Cardiac fibroblast (primary cell): Measurements from ENCODE around the gene CAMTA1.

Source experiments
- DNase-seq, 2 donors: peaks; one replicate each; pipeline versions ENCODE4 v3.0.0 to v3.0.0-alpha.2; 2010; ENCODE audit warnings: low read depth in 2 of 2
- H3K4me3 ChIP-seq, 2 donors: replicated peaks in 1 of 2; 1 replicate in 1 of 2; 2 replicates in 1 of 2; pipeline ENCODE4 v1.5.1; 2011; ENCODE audit warnings: low read depth in 2 of 2, low read length in 2 of 2, mild to moderate bottlenecking in 2 of 2, moderate library complexity in 1 of 2
- CTCF ChIP-seq: IDR thresholded peaks from one replicate; pipeline ENCODE4 v1.5.1; 2011; ENCODE audit warnings: low read depth, mild to moderate bottlenecking, low read length, inconsistent platforms

CAMTA1 gene

GRCh38 chr1:7616953-7617352, 831.7 kb downstream of the CAMTA1 start:
- DNase-seq = no peak
- H3K4me3 ChIP-seq = no peak overlapping the region
- TF ChIP-seq CTCF = no peak

GRCh38 chr1:7617826-7618225, 832.6 kb downstream of the CAMTA1 start:
- DNase-seq = no peak
- H3K4me3 ChIP-seq = no peak overlapping the region
- TF ChIP-seq CTCF = no peak

GRCh38 chr1:7620196-7620595, 834.9 kb downstream of the CAMTA1 start:
- TF ChIP-seq CTCF = no peak
- H3K4me3 ChIP-seq = no peak overlapping the region
- DNase-seq = no peak

GRCh38 chr1:7621334-7622219, 836.3 kb downstream of the CAMTA1 start:
- DNase-seq = peak in 1 of 2 donors; percentile 18
- TF ChIP-seq CTCF = no peak
- no peak overlapping the region for H3K4me3 ChIP-seq

- DNase-seq = no peak
- no peak for TF ChIP-seq CTCF
- no peak overlapping the region for H3K4me3 ChIP-seq
Measured at GRCh38 chr1:7623842-7624241, 838.6 kb downstream of the CAMTA1 start.

GRCh38 chr1:7624791-7625355, 839.6 kb downstream of the CAMTA1 start:
- DNase-seq = no peak
- no peak for TF ChIP-seq CTCF
- no peak overlapping the region for H3K4me3 ChIP-seq
